ENCODE measurements around the gene DLG2.

Gene DLG2

DNA sequence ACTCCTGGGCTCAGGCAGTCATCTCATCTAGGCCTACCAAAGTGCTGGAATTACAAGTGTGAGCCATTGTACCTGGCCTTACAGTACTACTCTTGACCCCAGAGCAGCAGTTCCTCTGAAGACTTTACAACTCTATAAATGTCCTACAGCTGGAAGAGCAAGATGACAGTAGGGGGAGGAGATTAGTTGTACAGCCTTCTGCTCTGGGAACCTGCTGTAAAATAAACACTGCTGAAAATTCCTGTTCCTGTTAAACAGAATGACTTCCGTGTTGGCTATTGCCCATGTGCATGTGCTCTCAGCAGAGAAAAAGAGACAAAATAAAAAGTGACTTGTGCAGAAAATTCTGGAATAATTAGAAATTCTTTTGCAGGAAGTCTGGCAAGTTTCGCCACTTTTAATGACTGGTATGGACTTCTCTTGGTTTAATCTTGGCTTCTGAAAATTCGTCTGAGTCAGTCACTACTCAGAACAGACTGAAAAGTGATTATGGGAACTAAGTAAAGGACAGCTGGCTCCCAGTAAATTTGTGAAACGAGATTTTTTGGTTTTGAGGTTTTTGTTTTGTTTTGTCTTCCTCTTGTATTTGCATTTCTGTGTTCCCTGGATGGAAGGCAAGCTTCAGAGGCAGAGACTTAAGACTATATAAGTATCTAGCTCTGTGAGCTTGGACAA is 955.7 kb downstream of the DLG2 start:
- no peak for DNase-seq (ENCODE audit: low spot score)

DNA sequence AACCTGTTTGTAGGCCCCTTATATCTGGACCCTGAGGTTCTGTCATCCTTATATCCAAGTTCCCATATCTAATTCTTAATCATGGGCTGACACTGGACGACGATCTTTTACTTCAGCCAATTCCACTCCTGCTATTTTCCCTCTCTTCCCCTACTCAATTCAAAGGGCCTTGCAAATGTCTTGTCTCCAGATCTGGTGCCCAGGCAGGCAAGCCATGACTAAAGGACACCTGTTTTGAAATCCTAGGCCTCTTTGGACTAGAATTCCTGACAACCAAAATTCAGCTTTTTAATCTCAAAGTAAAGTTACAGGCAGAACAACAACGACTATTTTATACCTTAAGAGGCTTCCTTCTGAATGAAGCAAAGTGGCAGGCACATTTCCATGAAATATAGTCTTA is 963.4 kb downstream of the DLG2 start:
- DNase-seq (ENCODE audit: low spot score) = no peak

DNA sequence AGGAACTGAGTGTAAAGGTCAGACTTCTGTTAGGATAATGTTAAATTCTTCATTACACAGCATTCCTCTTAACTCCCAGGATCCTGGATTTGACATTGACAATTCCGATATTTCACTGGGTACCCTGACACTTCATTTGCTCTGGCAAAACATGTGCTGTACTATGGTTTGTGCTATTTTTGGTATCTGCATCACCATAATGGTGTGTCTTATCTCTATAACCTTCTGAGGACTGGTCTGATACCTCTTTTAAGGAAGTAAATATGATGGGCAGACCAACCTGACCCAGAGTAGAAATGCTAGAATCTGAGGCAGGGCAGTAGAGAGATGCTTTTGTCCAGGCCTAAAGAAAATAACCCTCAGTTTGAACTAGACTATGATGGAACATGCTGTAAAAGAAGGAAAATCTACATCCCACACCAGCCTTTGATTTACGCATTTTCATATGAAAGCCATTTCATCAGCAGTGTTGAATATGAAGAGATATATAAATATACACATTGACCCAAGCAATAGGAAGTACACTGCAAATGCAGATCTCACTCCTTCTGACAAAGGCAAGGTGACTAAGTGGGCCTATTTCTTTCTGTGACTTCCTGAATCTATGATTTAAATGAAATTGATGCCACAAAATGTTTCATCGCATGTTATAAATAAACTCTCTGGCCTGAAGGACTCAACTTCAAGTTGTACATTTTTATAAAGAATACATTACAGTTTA is 966.7 kb downstream of the DLG2 start:
- DNase-seq (ENCODE audit: low spot score) = no peak

DNA sequence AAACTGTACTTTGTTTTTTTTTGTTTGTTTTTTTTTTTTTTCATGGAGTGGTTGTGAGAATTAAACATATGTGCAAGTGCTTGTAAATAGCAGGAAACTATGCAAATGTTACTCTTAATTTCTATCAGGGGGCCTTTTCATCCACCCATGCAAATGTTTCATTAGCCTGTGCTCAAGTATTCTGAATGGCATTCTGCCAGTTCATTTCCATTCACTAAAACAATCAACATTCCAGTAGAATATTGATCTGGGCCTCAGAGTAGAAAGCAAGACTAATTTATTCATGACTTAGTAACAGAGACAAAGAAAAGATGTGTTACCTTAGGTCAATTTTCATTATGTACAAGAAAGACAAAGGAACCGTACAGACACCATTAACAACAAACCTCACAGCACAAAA is 971.4 kb downstream of the DLG2 start:
- no peak for DNase-seq (ENCODE audit: low spot score)

DNA sequence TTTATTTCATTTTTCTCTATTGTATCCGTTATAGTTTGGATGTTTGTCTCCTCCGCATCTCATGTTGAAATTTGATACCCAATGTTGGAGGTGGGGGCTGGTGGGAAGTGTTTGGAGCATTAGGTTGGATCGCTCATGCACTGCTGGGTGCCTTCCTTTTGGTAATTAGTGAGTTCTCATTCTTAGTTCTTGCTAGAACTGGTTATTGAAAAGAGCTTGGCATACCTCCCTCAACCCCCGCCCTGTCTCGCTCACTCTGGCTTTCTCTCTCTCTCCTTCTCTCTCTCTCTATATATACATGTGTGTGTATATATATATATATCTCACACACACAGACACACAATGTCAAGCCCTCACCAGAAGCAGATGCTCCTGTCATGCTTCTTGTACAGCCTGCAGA is 978.7 kb downstream of the DLG2 start:
- DNase-seq (ENCODE audit: low spot score) = no peak

DNA sequence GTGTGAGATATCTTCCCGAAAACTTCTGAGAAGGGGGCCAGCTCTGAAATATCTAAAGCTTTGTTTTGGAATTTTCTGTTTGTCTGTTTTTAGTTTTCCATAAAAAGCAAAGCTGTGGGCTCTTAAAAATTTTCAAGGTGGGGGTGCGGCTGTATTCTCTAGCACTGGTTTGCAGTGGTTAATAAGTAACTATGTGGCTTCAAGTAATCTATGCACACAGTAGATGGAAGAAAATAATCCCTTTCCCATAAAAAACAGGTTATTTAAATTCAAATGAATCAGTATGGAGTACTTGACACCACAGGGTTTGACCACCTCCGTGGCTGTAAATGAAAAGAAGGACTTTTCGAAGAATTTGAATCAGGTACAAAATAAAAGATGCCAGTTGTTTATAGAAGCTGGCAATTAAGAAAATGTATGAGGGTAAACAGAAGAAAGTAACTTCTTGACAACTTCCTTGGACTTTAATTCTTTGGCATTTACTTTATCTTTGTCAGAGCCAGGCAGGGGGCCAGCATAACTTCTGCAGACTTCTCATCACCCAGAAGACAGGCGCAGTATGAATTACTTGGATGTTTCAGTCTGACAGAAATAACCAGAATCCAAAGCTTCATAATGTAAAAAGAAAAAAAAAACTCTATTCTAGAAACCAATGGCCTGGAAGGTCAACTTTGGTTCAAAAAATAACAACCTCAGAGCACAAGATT is 981.0 kb downstream of the DLG2 start:
- DNase-seq (ENCODE audit: low spot score) = no peak

DNA sequence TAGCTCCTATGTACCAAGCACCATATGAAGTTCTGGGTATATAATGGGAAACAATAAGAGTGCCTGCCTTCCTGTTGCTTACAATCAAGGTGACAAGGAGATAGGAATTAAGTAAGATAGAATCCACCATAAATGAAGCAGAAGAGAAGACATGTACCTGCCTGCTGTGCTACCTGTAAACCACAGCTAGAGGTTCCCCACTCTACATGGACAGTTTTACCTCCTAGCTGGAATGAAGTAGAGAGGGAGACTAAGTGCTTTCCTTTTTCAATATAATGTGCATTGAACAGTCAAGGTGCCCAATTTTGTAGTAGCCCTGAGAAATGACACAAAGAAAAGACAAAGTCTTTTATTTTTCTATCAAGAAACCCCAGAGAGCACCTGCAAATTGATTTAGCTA is 984.6 kb downstream of the DLG2 start:
- no peak for DNase-seq (ENCODE audit: low spot score)

DNA sequence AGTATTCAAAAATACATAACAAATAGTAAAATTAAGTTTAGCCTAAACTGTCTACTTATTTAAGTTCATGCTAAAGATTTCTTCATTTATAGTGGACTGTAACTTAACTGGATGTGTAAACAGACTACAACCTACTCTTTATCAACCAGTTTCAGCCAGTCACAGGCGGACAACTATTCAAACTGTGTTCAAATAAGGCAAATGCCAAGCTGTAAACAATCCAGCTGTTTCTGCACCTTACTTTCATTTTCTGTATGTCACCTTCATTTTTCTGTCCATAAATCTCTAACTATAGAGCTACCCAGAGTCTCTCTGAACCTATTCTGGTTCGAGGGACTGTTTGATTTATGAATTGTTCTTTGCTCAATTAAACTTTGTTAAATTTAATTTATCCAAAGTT is 992.8 kb downstream of the DLG2 start:
- DNase-seq (ENCODE audit: low spot score) = no peak

DNA sequence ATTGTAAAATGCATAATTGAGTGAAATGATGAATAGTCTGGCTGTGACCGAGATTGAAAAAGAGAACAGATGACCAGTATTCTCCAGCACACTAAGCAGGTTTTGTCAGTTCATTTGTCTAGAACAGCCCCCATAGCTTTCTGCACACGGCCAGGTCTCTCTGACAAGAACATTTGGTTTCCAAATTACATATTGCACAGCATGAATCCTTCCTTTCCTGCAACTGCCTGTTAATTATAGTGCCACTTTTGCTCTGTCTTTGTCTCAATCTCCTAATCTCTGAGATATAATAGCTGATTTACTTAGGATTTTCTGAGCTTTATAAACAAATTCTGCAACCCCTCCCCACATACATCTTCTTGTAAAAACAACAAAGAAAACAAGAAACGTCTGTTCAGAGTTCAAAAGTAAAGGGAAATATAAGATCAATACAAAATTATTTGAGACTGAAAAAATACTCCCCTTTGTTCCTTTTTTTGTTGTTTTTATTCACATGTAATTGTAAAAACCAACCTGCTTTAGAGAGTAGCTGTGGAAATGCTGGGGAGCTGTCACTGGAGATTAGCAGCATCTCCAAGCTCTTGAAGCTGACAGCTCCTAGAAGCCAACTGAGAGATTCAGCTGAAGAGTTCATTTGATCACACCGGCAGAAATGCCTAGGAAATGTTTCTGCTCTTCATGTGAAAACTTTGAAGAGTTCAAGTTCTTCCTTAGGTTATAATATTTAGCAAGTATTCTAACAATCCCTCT is 998.1 kb downstream of the DLG2 start:
- no peak for DNase-seq (ENCODE audit: low spot score)

DNA sequence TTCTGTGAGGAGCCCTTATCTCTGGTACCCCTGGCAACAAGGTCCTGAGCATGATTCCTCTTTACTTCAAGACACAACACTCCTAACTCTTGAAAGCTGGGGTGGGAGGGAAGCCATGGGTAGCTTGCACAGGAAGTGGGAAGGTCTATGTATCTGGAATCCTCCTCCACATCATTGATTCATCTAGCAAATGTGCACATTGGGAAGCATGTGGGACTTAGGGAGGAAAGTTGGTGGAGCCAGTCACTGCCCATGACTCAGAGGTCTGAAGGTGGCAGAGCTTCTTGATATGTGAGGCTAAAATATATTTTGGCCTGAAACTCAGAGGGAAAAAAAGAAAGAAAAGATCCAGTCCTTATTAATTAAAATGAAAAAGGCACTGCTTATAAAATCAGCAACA is 1000.9 kb downstream of the DLG2 start:
- no peak for DNase-seq (ENCODE audit: low spot score)

DNA sequence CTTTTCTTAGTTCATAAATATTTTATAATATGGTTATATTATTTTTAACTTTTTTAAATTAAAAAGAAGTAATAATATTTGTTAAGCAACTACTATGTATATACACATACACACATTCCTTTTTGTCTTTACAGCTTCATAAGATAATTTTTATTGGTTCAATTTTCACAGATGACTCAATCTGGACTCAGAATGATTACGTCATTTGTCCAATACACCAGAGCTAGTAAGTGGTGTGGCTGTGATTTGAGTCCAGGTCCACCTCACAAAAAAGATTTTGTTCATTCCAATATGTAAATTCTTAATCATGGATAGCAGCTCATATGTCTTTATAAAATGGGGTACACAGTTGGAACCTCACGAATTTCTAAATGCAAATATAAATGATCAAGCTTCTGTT is 1014.5 kb downstream of the DLG2 start:
- no peak for DNase-seq (ENCODE audit: low spot score)

DNA sequence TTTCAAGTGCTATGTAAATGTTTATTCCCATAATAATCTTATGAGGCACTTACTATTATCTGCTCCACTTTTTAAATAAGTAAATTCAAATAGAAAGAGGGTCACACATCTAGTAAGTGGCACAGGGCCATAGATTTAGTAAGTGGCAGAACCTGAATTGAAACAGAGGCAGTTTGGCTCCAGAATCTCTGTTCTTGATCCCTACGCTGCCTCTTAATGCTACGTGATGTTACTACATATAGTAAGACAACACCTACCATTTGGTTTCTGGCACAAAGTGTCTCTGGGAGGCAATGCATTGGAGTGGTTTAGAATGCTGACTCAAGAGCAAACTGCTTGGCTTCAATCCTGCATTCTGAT is 1018.3 kb downstream of the DLG2 start:
- DNase-seq (ENCODE audit: low spot score) = no peak

DNA sequence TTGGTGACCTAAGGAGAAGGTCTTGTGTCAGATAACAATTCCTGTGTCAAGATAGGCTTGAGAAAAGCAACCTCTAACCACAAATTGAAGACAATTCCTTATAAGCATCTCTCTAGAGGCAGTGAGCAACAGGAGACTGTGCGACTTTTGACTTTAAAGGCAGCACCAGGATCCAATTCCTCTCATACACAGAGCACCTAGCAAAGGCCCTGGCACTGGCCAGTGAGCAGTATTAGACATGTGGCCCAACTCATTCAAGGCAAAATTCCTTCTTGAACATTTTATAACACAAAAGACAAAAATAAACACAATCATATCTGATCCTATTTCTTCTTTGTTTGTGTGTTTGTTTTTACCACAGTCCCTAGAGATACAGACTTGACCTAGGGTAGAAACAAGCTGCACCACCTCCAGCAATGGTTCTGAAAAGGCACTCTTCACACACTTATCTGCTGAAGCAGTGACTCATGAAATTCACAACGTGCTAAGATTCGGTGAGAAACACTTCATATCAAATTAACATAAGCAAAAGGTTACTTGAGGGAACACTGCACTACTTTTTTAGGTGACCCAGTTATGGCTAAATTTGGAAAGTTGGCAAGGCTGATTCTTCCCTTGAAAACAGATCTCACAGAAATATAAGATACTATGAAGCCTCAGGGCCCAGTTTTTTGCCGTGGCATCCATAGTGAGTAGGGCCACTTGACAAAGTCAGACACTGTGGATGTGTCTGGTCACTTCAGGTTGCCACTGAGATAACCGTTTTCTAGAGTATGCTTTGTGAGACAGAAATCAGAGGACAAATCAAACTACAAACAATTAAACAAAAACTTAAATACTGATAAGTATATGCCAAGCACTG is 1018.9 kb downstream of the DLG2 start:
- no peak for DNase-seq (ENCODE audit: low spot score)

DNA sequence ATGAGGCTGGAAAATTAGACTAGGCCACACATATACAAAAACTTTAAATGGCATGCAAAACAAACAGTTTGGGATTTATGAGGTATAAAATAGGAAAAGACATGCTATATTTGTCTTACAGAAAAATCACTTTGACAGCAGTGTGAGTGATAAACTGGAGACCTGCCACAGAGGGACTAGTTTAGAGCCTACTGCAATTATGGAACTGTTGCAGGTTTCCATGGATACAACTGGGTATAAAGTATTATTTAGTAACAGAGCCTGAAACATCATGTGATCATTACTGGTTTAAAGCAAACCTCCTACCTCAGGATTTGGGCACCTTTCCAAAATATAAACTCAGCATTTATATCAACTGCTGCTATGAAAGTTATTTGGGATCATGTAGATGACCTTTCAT is 1032.5 kb downstream of the DLG2 start:
- no peak for DNase-seq (ENCODE audit: low spot score)

DNA sequence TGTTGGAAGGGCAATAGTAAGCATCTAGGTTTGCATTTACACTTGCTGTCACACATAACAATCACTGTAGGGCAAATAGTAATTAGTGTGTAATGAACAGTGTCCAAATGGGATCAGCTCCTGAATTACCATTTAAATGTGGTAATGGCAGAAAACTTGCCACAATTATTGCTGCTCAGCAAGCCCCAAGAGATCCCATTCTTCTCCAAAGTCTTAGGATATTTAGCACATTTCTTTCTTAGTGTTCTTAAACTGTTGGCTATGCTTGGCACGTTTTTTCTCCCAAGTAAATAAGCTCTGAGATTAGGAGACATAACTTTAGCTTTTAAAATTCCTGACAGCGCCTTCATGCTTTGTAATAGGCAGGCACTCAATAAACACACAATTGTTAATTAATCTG is 1037.0 kb downstream of the DLG2 start:
- DNase-seq (ENCODE audit: low spot score) = no peak

DNA sequence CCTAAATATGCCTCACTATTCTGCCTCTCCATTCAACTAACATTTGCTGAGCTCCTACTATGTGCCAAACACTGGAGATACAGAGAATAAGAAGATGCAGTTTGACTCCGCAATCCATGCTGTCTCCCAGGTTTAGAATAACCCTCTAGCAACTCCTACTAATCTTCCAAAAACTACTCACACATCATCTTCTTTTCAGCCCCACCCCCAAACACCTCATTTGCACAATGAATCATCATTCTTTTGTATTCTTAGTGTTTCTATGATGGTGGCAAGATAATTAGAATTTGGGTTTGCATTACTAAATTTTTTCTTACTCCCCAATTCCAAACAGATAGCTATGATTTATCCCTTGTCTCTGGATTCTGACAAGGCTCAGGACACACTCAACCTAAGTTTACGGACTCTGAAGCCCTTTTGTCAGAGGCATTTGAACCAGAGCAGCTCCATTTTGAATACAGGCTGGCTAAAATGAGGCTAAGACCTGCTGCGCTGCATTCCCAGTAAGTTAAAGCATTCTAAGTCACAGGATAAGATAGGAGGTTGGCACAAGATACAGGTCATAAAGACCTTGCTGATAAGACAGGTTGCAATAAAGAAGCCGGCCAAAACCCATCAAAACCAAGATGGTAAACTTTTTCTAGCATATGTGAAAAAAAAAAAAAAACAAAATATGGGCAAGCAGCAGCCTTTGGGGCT is 1038.9 kb downstream of the DLG2 start:
- no peak for DNase-seq (ENCODE audit: low spot score)

DNA sequence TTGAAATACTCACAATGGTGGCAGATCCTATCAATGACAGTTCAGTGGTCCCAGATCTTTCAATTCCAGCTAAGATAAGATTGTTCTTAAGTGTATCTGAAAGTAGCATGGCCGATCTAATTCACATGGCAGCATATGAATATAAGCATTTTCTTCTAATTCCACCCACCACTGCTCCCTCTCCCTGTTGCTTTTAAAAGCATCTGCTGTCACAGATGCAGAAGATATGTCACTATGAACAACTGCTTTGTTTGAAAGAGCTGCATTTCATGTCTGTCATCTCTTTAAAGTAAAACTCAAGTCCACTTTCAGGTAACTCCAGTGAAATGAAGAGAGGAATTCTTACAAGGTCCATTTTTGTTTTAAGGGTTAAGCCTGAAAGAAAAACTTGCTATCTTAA is 1044.0 kb downstream of the DLG2 start:
- no peak for DNase-seq (ENCODE audit: low spot score)

DNA sequence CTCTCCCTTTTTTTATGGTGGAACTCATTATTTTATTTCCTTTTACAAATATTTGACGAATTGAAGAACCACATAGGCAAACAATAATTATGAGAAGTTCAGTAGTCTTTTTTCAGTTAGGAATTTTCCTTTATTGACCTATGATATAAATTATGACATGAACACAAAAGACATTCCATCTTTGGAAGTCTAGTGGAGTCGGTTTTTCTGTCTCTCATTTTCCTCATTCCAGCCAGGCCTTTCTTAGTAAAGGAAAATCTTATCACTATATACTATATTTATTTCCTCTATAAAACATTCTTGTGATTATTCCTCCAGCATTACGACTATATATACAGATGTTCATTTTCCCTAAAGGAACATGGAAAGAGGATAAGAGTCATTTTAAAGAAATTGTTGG is 1046.1 kb downstream of the DLG2 start:
- no peak for DNase-seq (ENCODE audit: low spot score)

DNA sequence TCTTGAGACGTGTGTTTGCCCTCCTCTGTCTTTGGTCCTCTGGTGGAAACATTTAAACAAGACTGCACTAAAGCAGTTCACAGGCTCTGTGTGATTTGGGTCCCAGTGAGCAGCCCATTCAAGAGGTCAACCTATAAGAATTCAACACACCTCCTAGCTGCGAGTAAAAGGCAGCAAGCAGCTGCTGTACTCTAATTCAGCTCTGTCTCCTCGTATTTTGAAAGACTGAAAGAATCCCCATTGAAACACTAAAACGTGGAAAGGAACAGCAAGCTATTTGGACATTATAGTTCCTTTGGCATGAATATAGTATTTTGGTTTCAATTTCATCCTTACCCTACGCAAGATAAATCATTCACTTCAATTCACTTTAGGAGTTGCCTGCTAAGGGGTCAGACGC is 1046.7 kb downstream of the DLG2 start:
- no peak for DNase-seq (ENCODE audit: low spot score)

DNA sequence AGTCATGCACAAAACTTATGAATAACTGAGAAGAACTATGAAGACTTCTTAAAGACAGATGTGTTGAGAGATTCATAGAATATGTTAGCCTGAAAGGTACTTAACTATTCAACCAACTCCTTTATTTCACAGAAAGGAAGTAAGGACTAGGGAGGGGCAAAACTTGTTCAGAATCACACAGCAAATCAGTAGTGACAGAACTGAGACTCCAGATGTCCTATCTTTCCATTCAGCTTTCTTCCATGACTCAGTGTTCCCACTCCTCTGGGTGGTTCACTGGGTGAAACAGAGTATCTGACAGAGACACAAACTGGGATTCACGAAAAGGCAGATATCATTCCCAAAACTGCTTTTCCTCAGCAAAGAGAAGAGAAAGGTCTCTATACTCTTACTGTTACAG is 1053.3 kb downstream of the DLG2 start:
- DNase-seq (ENCODE audit: low spot score) = no peak

DNA sequence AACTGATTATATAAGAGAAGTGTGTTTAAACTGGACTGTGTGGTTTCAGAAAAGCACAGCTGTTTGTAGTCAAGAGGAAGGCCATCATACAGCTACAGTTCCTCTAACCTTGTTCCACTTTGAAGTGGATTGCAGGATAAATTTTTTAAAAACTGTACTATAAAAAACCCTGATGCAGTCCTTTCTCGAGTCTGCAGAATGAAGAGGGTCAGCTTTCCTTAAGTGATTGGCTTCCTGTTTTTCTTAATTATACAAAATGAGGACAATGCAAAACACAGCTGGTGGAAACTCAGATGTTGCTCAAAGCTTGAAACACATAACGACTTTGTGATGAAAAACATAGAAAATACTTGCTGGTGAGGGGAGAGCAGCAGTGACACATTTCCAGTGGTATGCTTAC is 1060.5 kb downstream of the DLG2 start:
- no peak for DNase-seq (ENCODE audit: low spot score)

Measured in SK-N-DZ (cell line).